ENCODE measurements around the gene GREB1.

The GREB1 gene

GRCh38 chr2:11559786-11560155, 25.9 kb downstream of the GREB1 start:
- no peak for DNase-seq (ENCODE audit: low spot score)

DNA sequence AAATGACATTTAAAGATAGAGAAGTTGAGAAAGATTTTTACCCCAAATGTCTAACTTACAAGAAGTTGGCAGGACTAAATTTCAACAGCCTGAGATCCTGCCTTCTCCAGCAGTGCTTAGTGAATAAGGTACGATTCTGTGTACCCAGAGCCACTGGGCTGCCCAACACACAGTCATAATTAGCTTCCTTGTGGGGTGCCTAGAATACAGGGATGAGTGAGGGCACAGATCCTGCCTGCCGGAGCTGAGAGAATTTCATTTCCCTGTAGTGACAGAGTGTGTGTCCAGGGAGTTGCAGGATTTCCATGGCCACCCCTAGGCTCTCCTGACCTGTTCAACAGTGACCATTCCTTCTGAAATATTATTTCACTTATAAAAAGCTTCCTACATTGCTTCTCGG, 27.0 kb downstream of the GREB1 start:
- DNase-seq (ENCODE audit: low spot score): no peak

DNA sequence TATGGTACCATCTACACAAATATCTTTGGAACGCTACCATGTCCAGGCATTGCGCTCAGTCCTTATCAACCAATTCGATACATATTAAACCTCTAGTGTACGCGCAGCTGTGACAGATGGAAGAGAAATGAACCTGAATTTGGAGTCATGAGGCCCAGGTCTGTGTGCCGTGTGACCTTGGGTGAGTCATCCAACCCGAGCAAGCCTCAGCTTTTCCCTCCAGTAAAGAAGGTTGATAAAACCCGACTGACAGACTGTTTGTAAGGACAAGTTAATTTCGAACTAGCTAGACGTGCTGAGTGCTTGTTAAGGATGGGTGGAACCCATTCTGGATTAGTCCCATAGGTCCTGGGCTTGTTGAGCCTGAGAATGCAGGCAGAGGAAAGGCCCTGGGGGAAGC, 28.2 kb downstream of the GREB1 start:
- DNase-seq (ENCODE audit: low spot score): no peak

GRCh38 chr2:11562476-11562875, 28.6 kb downstream of the GREB1 start:
- no peak for DNase-seq (ENCODE audit: low spot score)

- DNase-seq (ENCODE audit: low spot score): no peak
Observed at GRCh38 chr2:11563784-11564666, 30.2 kb downstream of the GREB1 start.

DNA sequence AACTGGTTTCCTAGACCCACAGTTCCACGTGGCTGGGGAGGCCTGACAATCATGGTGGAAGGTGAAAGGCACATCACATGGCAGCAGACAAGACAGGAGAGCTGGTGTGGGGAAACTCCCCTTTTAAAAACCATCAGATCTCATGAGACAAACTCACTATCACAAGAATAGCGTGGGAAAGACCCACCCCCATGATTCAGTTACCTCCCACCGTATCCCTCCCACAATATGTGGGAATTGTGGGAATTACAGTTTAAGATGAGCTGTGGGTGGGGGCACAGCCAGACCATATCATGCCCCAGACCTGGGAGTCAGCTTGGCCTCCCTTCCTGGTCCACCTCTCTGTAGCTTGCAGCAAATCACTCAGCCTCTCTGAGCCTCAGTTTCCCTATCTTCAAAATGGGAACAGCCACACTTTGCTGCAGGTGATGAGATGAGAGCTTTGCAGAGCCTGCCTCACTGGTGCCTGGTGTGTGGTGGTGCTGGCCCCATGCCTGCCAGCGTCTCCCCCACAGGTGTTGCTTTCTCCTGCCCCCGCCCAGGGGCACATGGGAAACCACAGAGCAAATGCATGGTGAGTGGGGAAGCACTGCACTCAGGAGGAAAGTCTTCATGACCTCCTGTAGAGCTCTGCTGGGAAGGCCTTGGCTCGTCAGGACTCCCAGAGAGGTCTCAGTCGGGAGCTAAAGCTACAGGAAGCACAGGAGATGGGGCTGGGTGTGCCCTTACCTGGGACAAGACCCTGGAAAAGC, 31.1 kb downstream of the GREB1 start:
- no peak for DNase-seq (ENCODE audit: low spot score)

- DNase-seq (ENCODE audit: low spot score): no peak
Observed at GRCh38 chr2:11566383-11566782, 32.5 kb downstream of the GREB1 start.

DNA sequence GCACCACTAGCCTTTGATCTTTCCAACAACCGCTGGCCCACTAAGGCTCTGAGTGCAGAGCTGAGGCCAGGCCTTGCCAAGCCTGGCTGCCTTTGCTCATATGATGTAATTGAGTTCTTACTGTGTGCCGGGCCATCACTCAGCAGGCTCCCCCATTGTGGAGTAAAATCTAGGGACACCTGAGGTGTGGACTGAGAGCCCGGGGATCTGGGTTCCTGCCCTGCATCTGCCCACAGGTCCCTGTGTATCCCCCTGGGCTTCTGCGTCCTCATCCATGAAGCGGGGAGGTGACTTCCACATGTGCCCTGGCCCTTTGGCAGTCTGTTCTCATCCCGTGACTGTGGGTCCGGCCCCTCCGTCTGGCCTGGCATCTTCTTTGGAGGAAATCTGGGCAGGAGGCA, 33.8 kb downstream of the GREB1 start:
- DNase-seq (ENCODE audit: low spot score): no peak

GRCh38 chr2:11568436-11568835, 34.6 kb downstream of the GREB1 start:
- DNase-seq (ENCODE audit: low spot score): no peak

DNA sequence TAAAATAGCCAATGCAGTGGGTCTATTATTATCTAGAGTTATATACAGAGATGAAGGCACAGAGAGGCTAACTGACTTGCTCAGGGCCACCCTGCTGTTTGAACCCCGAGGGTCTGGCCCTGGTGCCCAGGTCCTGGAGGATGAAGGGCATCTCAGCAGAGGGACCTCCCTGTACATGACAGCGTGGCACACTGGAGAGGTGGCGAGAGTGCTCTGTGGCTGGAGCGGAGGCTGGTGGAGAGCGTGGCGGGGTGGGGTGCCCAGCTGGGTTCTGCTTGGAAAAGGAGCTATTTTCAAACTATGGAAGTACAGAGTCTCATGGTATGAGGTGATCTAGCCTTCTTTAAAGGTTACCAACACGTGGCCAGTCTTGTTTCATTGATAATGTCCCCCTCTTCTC, 35.8 kb downstream of the GREB1 start:
- no peak for DNase-seq (ENCODE audit: low spot score)

DNA sequence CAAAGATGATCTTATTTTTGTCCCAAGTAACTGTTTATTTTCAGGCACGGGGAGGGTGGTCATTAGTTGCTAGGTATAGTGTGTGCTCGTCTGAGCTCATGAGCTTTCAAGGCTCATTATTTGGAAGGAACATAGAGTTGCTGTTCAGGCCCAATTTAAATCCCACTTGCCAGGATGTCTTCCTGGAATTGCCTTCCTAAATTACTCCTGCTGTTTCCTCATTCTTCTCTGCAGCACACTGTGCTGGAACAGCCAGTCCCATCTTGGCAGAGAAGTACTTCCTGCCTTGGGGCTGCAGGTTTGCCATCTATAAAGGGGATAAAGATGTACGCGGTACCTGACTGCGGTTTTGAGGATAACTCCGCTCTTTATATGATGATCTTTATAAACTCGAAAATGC, 37.3 kb downstream of the GREB1 start:
- DNase-seq (ENCODE audit: low spot score): no peak

DNA sequence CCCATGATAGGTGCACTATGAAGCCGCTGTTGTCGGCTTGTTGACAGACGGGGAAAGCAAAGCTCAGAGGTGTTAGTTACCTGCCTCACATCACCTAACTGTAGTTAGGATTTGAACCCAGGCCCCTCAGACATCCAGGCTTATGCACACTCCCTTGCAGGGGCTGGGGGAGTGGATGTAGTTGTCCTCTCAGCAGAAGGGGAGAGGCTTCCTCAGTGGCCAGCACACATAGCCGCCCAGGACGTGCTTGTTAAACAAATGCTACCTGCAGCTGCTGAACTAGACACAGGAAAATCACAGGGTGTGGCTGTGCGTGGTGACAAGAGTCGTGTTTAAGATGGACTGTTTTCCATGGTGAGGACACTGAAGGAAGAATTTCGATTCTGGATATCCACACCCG, 39.2 kb downstream of the GREB1 start:
- no peak for DNase-seq (ENCODE audit: low spot score)

GRCh38 chr2:11573418-11574175, 39.8 kb downstream of the GREB1 start:
- peak; percentile 29 for DNase-seq (ENCODE audit: low spot score)

GRCh38 chr2:11574176-11575046, 40.6 kb downstream of the GREB1 start:
- no peak for DNase-seq (ENCODE audit: low spot score)

GRCh38 chr2:11576398-11576797, 42.6 kb downstream of the GREB1 start:
- no peak for DNase-seq (ENCODE audit: low spot score)

DNA sequence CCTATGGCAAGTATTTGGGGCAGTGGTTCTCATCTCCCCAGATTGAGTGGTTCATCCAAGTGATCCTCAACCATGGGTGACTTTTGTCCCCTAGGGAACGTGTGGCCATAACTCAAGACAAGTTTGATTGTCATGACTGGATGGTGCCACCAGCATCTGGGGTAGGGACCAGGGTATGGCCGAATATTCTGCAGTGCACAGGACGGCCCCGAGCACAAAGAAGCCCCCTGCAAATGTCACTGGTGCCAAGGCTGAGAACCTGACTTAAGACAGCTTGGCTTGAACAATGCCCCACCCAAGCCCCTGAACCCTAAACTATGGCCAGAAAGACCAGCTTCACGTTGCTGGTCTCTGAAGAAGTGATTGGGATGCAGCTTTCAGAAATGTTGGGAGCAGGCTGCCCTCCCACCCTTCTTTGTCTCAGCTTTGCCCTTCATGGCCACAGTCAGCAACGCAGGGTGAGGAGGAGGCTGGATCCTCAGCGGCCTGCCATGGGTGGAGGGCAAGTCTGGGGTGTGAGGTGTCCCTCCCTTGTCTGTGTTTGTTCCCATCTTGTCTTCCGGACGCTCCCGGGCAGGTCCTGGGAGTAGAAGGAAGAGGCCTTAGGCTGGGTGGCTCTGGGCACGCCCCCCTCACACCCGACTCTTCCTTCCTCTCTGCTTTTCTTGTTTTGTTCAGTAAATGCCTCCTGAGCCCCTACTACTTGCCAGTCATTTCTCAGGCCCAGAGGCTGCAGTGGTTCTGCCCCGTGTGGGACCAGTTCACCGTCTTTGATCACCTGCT, 43.4 kb downstream of the GREB1 start:
- DNase-seq (ENCODE audit: low spot score): no peak

DNA sequence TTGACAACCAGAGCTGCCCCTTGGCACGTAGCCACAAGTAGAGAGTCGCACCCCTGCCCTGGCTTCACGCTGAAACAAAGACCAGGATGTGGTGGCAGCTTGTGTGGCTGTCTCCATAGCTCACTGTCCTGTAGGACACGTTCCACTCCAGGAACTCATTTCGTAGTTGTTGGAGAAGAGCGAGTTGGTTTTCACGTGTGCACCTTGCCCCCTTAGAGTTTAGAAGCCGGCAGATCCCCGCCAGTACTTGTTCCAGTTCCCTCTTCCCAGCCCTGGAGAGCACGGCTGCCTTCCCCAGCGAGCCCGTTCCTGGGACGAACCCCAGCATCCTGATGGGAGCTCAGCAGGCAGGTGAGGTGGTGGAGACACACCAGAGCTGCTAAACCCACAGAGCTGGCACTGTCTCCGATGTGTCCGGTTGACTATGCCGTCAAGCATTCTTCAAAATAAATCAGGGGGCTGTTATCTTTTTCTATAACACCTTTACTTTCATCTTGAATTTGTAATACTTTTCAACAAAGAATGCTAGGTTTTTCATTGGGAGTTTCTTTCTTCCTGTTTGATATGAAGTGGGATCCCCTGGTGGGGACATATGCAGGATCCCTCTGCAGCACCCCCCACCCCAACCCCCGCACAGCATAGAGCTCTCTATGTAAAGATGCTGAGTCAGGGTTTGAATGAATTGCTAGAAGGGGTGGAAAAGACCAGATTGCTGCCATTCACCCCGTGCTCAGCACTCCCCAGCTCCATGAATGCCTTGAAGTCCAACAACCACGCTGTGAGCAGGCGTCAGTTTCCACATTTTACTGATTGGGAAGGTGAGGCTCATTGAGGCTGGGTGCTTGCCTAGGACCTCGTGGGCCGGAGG, 44.5 kb downstream of the GREB1 start:
- no peak for DNase-seq (ENCODE audit: low spot score)

DNA sequence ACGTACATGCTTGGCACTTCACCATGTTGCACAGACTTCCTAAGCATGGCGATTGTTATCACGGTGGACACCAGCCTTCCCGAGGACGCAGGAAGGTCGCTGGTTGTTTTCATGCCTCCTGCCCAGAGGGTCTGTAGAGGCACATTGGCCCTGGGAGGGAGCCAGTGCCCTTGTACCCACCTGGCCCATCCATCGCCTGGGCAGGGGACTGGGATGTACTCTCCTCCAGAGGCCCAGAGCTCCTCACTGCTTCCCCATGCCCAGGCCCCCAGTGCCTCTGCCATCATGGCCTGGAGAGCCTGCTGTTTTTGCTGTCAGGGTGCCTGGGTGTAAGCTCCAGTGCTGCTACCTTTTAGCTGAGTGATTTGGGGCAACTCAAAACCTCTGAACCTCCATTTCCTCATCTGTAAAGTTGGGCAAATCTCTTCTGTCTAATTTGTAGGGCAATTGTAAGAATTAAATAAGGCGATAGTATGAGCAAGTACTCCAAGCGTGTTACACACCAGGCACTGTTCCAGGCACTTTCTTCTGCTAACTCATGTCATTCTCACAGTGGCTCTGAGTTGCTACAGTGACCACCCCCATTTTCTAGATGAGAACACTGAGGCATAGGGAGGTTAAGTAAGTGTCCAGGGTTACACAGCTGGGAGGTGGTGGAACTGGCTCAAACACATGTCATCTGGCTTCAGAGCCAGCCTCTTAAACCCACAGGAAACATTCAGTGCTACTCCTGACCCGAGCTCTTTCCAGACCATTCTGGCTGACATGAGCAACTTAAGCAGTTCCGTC, 45.3 kb downstream of the GREB1 start:
- no peak for DNase-seq (ENCODE audit: low spot score)

Measured in AG20443 (cell line).